Measurements from ENCODE around the gene GRID1.
"Not testable (repeated sequence)": the region's sequence is repeated elsewhere in the genome, so short reads cannot be mapped to it uniquely, and the experiment has no call there.

Gene GRID1

GRCh38 chr10:85851934-85852333 lies 514.7 kb downstream of the GRID1 start:
- DNase-seq, result no peak

GRCh38 chr10:85851325-85851724 lies 515.3 kb downstream of the GRID1 start:
- no peak for DNase-seq

GRCh38 chr10:85850736-85851135 lies 515.9 kb downstream of the GRID1 start:
- DNase-seq, result no peak

GRCh38 chr10:85849315-85849714 lies 517.3 kb downstream of the GRID1 start:
- no peak for DNase-seq

GRCh38 chr10:85848756-85849155 lies 517.8 kb downstream of the GRID1 start:
- DNase-seq, result no peak

- no peak for DNase-seq
Observed at GRCh38 chr10:85847085-85847484, 519.5 kb downstream of the GRID1 start.

GRCh38 chr10:85838660-85839059 lies 527.9 kb downstream of the GRID1 start:
- not testable (repeated sequence) for DNase-seq

GRCh38 chr10:85832988-85833387 lies 533.6 kb downstream of the GRID1 start:
- DNase-seq, result no peak

- DNase-seq, result no peak
Observed at GRCh38 chr10:85831422-85831821, 535.2 kb downstream of the GRID1 start.

GRCh38 chr10:85826377-85826776 lies 540.2 kb downstream of the GRID1 start:
- DNase-seq, result no peak

- no peak for DNase-seq
Observed at GRCh38 chr10:85811405-85811804, 555.2 kb downstream of the GRID1 start.

- no peak for DNase-seq
Observed at GRCh38 chr10:85810674-85811073, 555.9 kb downstream of the GRID1 start.

GRCh38 chr10:85795460-85795859 lies 571.1 kb downstream of the GRID1 start:
- DNase-seq, result no peak

- no peak for DNase-seq
Observed at GRCh38 chr10:85794553-85794952, 572.0 kb downstream of the GRID1 start.

GRCh38 chr10:85792533-85792858 lies 574.1 kb downstream of the GRID1 start:
- no peak for DNase-seq

- DNase-seq, result peak; percentile 67
Observed at GRCh38 chr10:85791818-85792532, 574.6 kb downstream of the GRID1 start.

- no peak for DNase-seq
Observed at GRCh38 chr10:85789982-85790789, 576.4 kb downstream of the GRID1 start.

GRCh38 chr10:85789125-85789524 lies 577.5 kb downstream of the GRID1 start:
- DNase-seq, result no peak

- DNase-seq, result no peak
Observed at GRCh38 chr10:85788570-85788969, 578.0 kb downstream of the GRID1 start.

GRCh38 chr10:85787881-85788280 lies 578.7 kb downstream of the GRID1 start:
- no peak for DNase-seq

- DNase-seq, result no peak
Observed at GRCh38 chr10:85787393-85787792, 579.2 kb downstream of the GRID1 start.

GRCh38 chr10:85786401-85786899 lies 580.1 kb downstream of the GRID1 start:
- DNase-seq, result no peak

- no peak for DNase-seq
Observed at GRCh38 chr10:85784792-85785191, 581.8 kb downstream of the GRID1 start.

- DNase-seq, result no peak
Observed at GRCh38 chr10:85781404-85781803, 585.2 kb downstream of the GRID1 start.
